Liver (tissue), 3 donors: Measurements from ENCODE around the gene ADK.

Experiments used
- ATF3 ChIP-seq: IDR thresholded peaks from 2 replicates; pipeline ENCODE4 v1.6.1; 2016; ENCODE audit warnings: antibody characterized with exemption
- CTCF ChIP-seq: fragments of 150-350 bp; IDR thresholded peaks from 2 replicates; pipeline ENCODE4 v1.5.1; 2017; ENCODE audit warnings: improper control_type of control experiment, low read depth, low read length; ENCODE audit not compliant: missing input control
- FOXA1 ChIP-seq: IDR thresholded peaks from 2 replicates; pipeline ENCODE4 v1.6.1; 2016; ENCODE audit warnings: antibody characterized with exemption
- HNF4G ChIP-seq: IDR thresholded peaks from 2 replicates; pipeline ENCODE4 v1.6.1; 2016; ENCODE audit warnings: antibody characterized with exemption
- JUND ChIP-seq, 2 donors: IDR thresholded peaks; 2 replicates each; pipeline ENCODE4 v1.6.1; 2016; ENCODE audit warnings: antibody characterized with exemption in 2 of 2
- REST ChIP-seq: IDR thresholded peaks from 2 replicates; pipeline ENCODE4 v1.6.1; 2016; ENCODE audit warnings: antibody characterized with exemption, mild to moderate bottlenecking
- YY1 ChIP-seq: IDR thresholded peaks from 2 replicates; pipeline ENCODE4 v1.6.1; 2016; ENCODE audit warnings: antibody characterized with exemption, mild to moderate bottlenecking
- donor health status: healthy.
- donor health status: healthy.

GRCh38 chr10:74282848-74283210 is 131.8 kb downstream of the ADK start:
- TF ChIP-seq ATF3: no peak
- TF ChIP-seq CTCF: no peak
- TF ChIP-seq HNF4G: no peak
- TF ChIP-seq REST: no peak
- TF ChIP-seq JUND (IDR thresholded peaks at IDR 0.05): no peak
- no peak for TF ChIP-seq YY1
- no peak for TF ChIP-seq FOXA1
